ENCODE data around the gene GAB2.

DNA sequence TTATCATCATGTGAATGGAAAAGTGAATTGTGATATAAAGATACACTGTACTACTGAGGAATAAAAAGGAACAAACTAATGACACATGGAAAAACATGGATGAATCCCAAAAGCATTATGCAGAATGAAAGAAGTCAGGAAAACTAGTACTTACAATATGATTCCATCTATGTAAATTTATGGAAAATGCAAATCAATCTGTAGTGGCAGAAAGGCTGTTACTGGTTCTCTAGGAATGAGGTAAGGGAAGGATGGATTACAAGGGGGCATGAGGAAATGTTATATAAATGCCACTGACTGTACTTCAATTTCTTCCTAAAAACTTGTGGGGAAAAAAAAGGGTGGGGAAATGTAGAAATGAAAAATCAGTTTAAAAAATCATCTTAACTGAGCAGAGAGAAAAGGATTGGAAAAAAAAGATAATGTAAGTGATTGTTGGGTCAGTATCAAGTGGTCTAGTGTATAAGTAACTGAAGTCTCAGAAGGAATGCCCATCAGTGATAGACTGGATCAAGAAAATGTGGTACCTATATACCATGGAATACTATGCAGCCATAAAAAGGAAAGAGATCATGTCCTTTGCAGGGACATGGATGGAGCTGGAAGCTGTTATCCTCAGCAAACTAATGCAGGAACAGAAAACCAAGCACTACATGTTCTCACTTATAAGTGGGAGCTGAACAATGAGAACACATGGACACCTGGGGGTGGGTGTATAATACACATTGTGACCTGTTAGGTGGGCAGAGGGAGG is 180.2 kb downstream of the GAB2 start:
- TF ChIP-seq, protein P1, sequence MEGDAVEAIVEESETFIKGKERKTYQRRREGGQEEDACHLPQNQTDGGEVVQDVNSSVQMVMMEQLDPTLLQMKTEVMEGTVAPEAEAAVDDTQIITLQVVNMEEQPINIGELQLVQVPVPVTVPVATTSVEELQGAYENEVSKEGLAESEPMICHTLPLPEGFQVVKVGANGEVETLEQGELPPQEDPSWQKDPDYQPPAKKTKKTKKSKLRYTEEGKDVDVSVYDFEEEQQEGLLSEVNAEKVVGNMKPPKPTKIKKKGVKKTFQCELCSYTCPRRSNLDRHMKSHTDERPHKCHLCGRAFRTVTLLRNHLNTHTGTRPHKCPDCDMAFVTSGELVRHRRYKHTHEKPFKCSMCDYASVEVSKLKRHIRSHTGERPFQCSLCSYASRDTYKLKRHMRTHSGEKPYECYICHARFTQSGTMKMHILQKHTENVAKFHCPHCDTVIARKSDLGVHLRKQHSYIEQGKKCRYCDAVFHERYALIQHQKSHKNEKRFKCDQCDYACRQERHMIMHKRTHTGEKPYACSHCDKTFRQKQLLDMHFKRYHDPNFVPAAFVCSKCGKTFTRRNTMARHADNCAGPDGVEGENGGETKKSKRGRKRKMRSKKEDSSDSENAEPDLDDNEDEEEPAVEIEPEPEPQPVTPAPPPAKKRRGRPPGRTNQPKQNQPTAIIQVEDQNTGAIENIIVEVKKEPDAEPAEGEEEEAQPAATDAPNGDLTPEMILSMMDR (IDR thresholded peaks at IDR 0.05): no peak
- TF ChIP-seq POLR2A (IDR thresholded peaks at IDR 0.05): no peak

Data from thyroid gland (tissue), 4 donors.